Measurements from ENCODE around the gene ZNF765.

ZNF765 gene

DNA sequence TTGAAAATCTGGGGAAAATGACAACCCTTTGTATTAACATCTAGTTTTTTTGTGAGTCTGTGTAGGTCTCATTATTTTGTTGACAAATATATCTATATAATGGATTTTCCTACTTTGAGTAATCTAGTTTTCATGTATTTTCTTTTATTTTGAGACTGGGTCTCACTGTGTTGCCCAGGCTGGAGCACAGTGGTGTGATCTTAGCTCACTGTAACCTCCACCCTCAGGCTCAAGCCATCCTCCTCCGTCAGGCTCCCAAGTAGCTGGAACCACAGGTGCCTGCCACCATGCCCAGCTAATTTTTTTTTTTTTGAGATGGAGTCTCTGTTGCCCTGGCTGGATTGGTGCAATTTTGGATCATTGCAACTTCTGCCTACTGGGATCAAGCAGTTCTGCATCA lies 20.2 kb upstream of the ZNF765 start:
- Histone ChIP-seq H3K9ac (ENCODE audit: low read depth, low read length, poor library complexity) (no peak overlapping the region), H3K27ac (replicated peaks; ENCODE audit: low read length) (no peak overlapping the region), H2AK5ac (ENCODE audit: low read depth, low read length) (no peak overlapping the region), H3K9me3 (replicated peaks in 1 of 2; ENCODE audit: control insufficient read depth in 2 of 2, insufficient read depth in 1 of 2, low read depth in 1 of 2, low read length in 2 of 2) (peaks cover 0 to 15% of the 10 kb centered on the region in 2 donors), H2BK120ac (ENCODE audit: low read depth, low read length) (no peak overlapping the region), H3K79me1 (ENCODE audit: low read depth, low read length) (peaks cover 4% of the 10 kb centered on the region), H3K4me1 (ENCODE audit: control insufficient read depth in 2 of 2, insufficient read depth in 1 of 2, low read depth in 1 of 2, low read length in 2 of 2) (no peaks in the 10 kb centered on the region), H2BK12ac (ENCODE audit: low read length) (no peak overlapping the region), H3K4me3 (ENCODE audit: low read length in 2 of 2) (no peak overlapping the region), H3K14ac (ENCODE audit: low read length) (no peak overlapping the region), H3K27me3 (ENCODE audit: control insufficient read depth in 3 of 3, insufficient read depth in 3 of 3, low read depth in 1 of 3, low read length in 3 of 3) (no peaks in the 10 kb centered on the region), H3K4ac (ENCODE audit: low read length) (no peak overlapping the region), H2AFZ (ENCODE audit: low read length) (no peak overlapping the region), H4K8ac (ENCODE audit: low read depth, low read length) (no peak overlapping the region), H4K91ac (ENCODE audit: low read depth, low read length, poor library complexity) (no peak overlapping the region), H3K4me2 (ENCODE audit: insufficient read depth, low read length, poor library complexity, severe bottlenecking) (no peak overlapping the region), H3K36me3 (replicated peaks in 1 of 2; ENCODE audit: control insufficient read depth in 2 of 2, insufficient read depth in 2 of 2, low read length in 2 of 2) (peaks cover 2 to 12% of the 10 kb centered on the region in 2 donors), H2BK15ac (ENCODE audit: low read length) (no peak overlapping the region), H3K18ac (ENCODE audit: low read length) (no peak overlapping the region), H3K23ac (ENCODE audit: low read depth, low read length, poor library complexity) (no peak overlapping the region), H2BK5ac (ENCODE audit: low read length) (no peak overlapping the region)
- no CpG with 5 or more reads among the region's 1 CpG for WGBS, 2 donors (ENCODE audit: extremely low coverage in 2 of 2, insufficient read length in 2 of 2, insufficient replicate concordance in 1 of 2)
- no peak for DNase-seq (ENCODE audit: low spot score)

DNA sequence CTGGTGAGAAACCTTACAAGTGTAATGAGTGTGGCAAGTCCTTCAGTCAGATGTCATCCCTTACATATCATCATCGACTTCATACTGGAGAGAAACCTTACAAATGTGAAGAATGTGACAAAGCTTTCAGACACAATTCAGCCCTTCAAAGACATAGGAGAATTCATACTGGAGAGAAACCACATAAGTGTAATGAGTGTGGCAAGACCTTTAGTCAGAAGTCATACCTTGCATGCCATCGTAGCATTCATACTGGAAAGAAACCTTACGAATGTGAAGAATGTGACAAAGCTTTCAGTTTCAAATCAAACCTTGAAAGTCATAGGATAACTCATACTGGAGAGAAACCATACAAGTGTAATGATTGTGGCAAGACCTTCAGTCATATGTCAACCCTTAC lies 13.6 kb upstream of the ZNF765 start:
- no peak overlapping the region for H3K27ac ChIP-seq (replicated peaks; ENCODE audit: low read length)
- no peak overlapping the region for H3K9ac ChIP-seq (ENCODE audit: low read depth, low read length, poor library complexity)
- H3K27me3 ChIP-seq (ENCODE audit: control insufficient read depth in 3 of 3, insufficient read depth in 3 of 3, low read depth in 1 of 3, low read length in 3 of 3) = no peaks in the 10 kb centered on the region
- H3K4ac ChIP-seq (ENCODE audit: low read length) = no peak overlapping the region
- H2AFZ ChIP-seq (ENCODE audit: low read length) = no peak overlapping the region
- no peak overlapping the region for H3K4me2 ChIP-seq (ENCODE audit: insufficient read depth, low read length, poor library complexity, severe bottlenecking)
- no peak overlapping the region for H2AK5ac ChIP-seq (ENCODE audit: low read depth, low read length)
- H3K18ac ChIP-seq (ENCODE audit: low read length) = no peak overlapping the region
- H2BK12ac ChIP-seq (ENCODE audit: low read length) = no peak overlapping the region
- no CpG with 5 or more reads among the region's 3 CpGs for WGBS, 2 donors (ENCODE audit: extremely low coverage in 2 of 2, insufficient read length in 2 of 2, insufficient replicate concordance in 1 of 2)
- H3K9me3 ChIP-seq (replicated peaks in 1 of 2; ENCODE audit: control insufficient read depth in 2 of 2, insufficient read depth in 1 of 2, low read depth in 1 of 2, low read length in 2 of 2) = peaks cover 7 to 74% of the 10 kb centered on the region in 2 donors
- no peak overlapping the region for H3K4me3 ChIP-seq (ENCODE audit: low read length in 2 of 2)
- H2BK5ac ChIP-seq (ENCODE audit: low read length) = no peak overlapping the region
- H4K91ac ChIP-seq (ENCODE audit: low read depth, low read length, poor library complexity) = no peak overlapping the region
- peaks cover 2% of the 10 kb centered on the region for H3K79me1 ChIP-seq (ENCODE audit: low read depth, low read length)
- H3K4me1 ChIP-seq (ENCODE audit: control insufficient read depth in 2 of 2, insufficient read depth in 1 of 2, low read depth in 1 of 2, low read length in 2 of 2) = no peaks in the 10 kb centered on the region
- H3K23ac ChIP-seq (ENCODE audit: low read depth, low read length, poor library complexity) = no peak overlapping the region
- H2BK15ac ChIP-seq (ENCODE audit: low read length) = no peak overlapping the region
- DNase-seq (ENCODE audit: low spot score) = no peak
- no peak overlapping the region for H3K14ac ChIP-seq (ENCODE audit: low read length)
- peaks cover 7 to 14% of the 10 kb centered on the region in 2 donors for H3K36me3 ChIP-seq (replicated peaks in 1 of 2; ENCODE audit: control insufficient read depth in 2 of 2, insufficient read depth in 2 of 2, low read length in 2 of 2)
- no peak overlapping the region for H4K8ac ChIP-seq (ENCODE audit: low read depth, low read length)
- no peak overlapping the region for H2BK120ac ChIP-seq (ENCODE audit: low read depth, low read length)

- no peak overlapping the region for H3K4me3 ChIP-seq (ENCODE audit: low read length in 2 of 2)
- H3K4me1 ChIP-seq (ENCODE audit: control insufficient read depth in 2 of 2, insufficient read depth in 1 of 2, low read depth in 1 of 2, low read length in 2 of 2) = no peaks in the 10 kb centered on the region
- H3K14ac ChIP-seq (ENCODE audit: low read length) = no peak overlapping the region
- H2BK12ac ChIP-seq (ENCODE audit: low read length) = no peak overlapping the region
- no peak overlapping the region for H2BK15ac ChIP-seq (ENCODE audit: low read length)
- no peak overlapping the region for H2BK5ac ChIP-seq (ENCODE audit: low read length)
- no CpG with 5 or more reads among the region's 3 CpGs for WGBS, 2 donors (ENCODE audit: extremely low coverage in 2 of 2, insufficient read length in 2 of 2, insufficient replicate concordance in 1 of 2)
- no peak overlapping the region for H2AFZ ChIP-seq (ENCODE audit: low read length)
- no peak overlapping the region for H3K27ac ChIP-seq (replicated peaks; ENCODE audit: low read length)
- no peak overlapping the region for H4K8ac ChIP-seq (ENCODE audit: low read depth, low read length)
- no peak overlapping the region for H3K4ac ChIP-seq (ENCODE audit: low read length)
- no peak overlapping the region for H3K9ac ChIP-seq (ENCODE audit: low read depth, low read length, poor library complexity)
- H2BK120ac ChIP-seq (ENCODE audit: low read depth, low read length) = no peak overlapping the region
- no peak overlapping the region for H2AK5ac ChIP-seq (ENCODE audit: low read depth, low read length)
- no peak overlapping the region for H3K18ac ChIP-seq (ENCODE audit: low read length)
- H3K36me3 ChIP-seq (replicated peaks in 1 of 2; ENCODE audit: control insufficient read depth in 2 of 2, insufficient read depth in 2 of 2, low read length in 2 of 2) = peaks cover 0 to 2% of the 10 kb centered on the region in 2 donors
- H3K9me3 ChIP-seq (replicated peaks in 1 of 2; ENCODE audit: control insufficient read depth in 2 of 2, insufficient read depth in 1 of 2, low read depth in 1 of 2, low read length in 2 of 2) = peaks cover 6 to 34% of the 10 kb centered on the region in 2 donors
- H3K79me1 ChIP-seq (ENCODE audit: low read depth, low read length) = no peaks in the 10 kb centered on the region
- H3K4me2 ChIP-seq (ENCODE audit: insufficient read depth, low read length, poor library complexity, severe bottlenecking) = no peak overlapping the region
- no peaks in the 10 kb centered on the region for H3K27me3 ChIP-seq (ENCODE audit: control insufficient read depth in 3 of 3, insufficient read depth in 3 of 3, low read depth in 1 of 3, low read length in 3 of 3)
- H4K91ac ChIP-seq (ENCODE audit: low read depth, low read length, poor library complexity) = no peak overlapping the region
- DNase-seq (ENCODE audit: low spot score) = no peak
- no peak overlapping the region for H3K23ac ChIP-seq (ENCODE audit: low read depth, low read length, poor library complexity)
Observed at GRCh38 chr19:53388168-53388567, 6.8 kb upstream of the ZNF765 start.

DNA sequence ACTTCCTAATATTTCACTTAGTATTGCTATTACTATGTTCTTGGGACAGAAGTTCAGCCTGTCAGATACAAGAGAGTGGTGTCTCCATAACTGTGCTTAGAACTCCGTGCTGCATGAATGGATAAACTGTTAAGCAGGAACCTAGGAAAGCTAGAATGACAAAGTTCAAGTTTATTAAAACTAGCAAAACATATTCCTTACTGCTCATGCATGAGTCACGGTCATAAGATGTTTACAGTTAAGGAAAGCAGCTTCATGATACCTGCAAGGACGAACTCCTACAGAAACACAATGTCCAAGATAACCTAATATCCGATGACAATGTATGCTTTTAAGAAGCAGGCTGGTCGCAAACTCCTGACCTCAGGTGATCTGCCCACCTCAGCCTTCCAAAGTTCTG lies 6.0 kb upstream of the ZNF765 start:
- Histone ChIP-seq H3K18ac (ENCODE audit: low read length) (no peak overlapping the region), H3K4me1 (ENCODE audit: control insufficient read depth in 2 of 2, insufficient read depth in 1 of 2, low read depth in 1 of 2, low read length in 2 of 2) (peaks cover 0 to 1% of the 10 kb centered on the region in 2 donors), H3K4me3 (ENCODE audit: low read length in 2 of 2) (no peak overlapping the region), H2BK12ac (ENCODE audit: low read length) (no peak overlapping the region), H2BK15ac (ENCODE audit: low read length) (no peak overlapping the region), H3K4ac (ENCODE audit: low read length) (no peak overlapping the region), H3K9ac (ENCODE audit: low read depth, low read length, poor library complexity) (no peak overlapping the region), H3K14ac (ENCODE audit: low read length) (no peak overlapping the region), H2AFZ (ENCODE audit: low read length) (no peak overlapping the region), H3K4me2 (ENCODE audit: insufficient read depth, low read length, poor library complexity, severe bottlenecking) (no peak overlapping the region), H3K36me3 (replicated peaks in 1 of 2; ENCODE audit: control insufficient read depth in 2 of 2, insufficient read depth in 2 of 2, low read length in 2 of 2) (peaks cover 0 to 2% of the 10 kb centered on the region in 2 donors), H2AK5ac (ENCODE audit: low read depth, low read length) (no peak overlapping the region), H2BK5ac (ENCODE audit: low read length) (no peak overlapping the region), H4K8ac (ENCODE audit: low read depth, low read length) (no peak overlapping the region), H2BK120ac (ENCODE audit: low read depth, low read length) (no peak overlapping the region), H4K91ac (ENCODE audit: low read depth, low read length, poor library complexity) (no peak overlapping the region), H3K79me1 (ENCODE audit: low read depth, low read length) (no peaks in the 10 kb centered on the region), H3K27me3 (ENCODE audit: control insufficient read depth in 3 of 3, insufficient read depth in 3 of 3, low read depth in 1 of 3, low read length in 3 of 3) (no peaks in the 10 kb centered on the region), H3K9me3 (replicated peaks in 1 of 2; ENCODE audit: control insufficient read depth in 2 of 2, insufficient read depth in 1 of 2, low read depth in 1 of 2, low read length in 2 of 2) (peaks cover 6 to 27% of the 10 kb centered on the region in 2 donors), H3K27ac (replicated peaks; ENCODE audit: low read length) (no peak overlapping the region), H3K23ac (ENCODE audit: low read depth, low read length, poor library complexity) (no peak overlapping the region)
- no CpG with 5 or more reads among the region's 5 CpGs for WGBS, 2 donors (ENCODE audit: extremely low coverage in 2 of 2, insufficient read length in 2 of 2, insufficient replicate concordance in 1 of 2)
- DNase-seq (ENCODE audit: low spot score) = no peak

Data from neuronal stem cell (in vitro differentiated cells).